NCI-H187 (cell line): ENCODE measurements around the gene SMAD3.
"Not testable (repeated sequence)": the region's sequence is repeated elsewhere in the genome, so short reads cannot be mapped to it uniquely, and the experiment has no call there.

ENCODE experiments used
- DNase-seq, 2 experiments: peaks; one replicate each; lab custom pipeline; 2025; lab: John Stamatoyannopoulos, UW

Gene SMAD3

GRCh38 chr15:67145710-67146109 is 80.3 kb downstream of the SMAD3 start:
- no peak for DNase-seq

- no peak for DNase-seq
Measured at GRCh38 chr15:67146234-67146633, 80.8 kb downstream of the SMAD3 start.

GRCh38 chr15:67146875-67147381 is 81.5 kb downstream of the SMAD3 start:
- no peak for DNase-seq

- DNase-seq = no peak
Measured at GRCh38 chr15:67147396-67147949, 82.1 kb downstream of the SMAD3 start.

GRCh38 chr15:67148196-67148701 is 82.8 kb downstream of the SMAD3 start:
- DNase-seq = no peak

- no peak for DNase-seq
Measured at GRCh38 chr15:67149068-67149772, 83.8 kb downstream of the SMAD3 start.

- DNase-seq = no peak
Measured at GRCh38 chr15:67149773-67150022, 84.3 kb downstream of the SMAD3 start.

- no peak for DNase-seq
Measured at GRCh38 chr15:67150023-67150860, 84.8 kb downstream of the SMAD3 start.

GRCh38 chr15:67152429-67152828 is 87.0 kb downstream of the SMAD3 start:
- DNase-seq = no peak

GRCh38 chr15:67153044-67153443 is 87.6 kb downstream of the SMAD3 start:
- not testable (repeated sequence) for DNase-seq

GRCh38 chr15:67154249-67154648 is 88.8 kb downstream of the SMAD3 start:
- no peak for DNase-seq

GRCh38 chr15:67156426-67156825 is 91.0 kb downstream of the SMAD3 start:
- no peak for DNase-seq

- no peak for DNase-seq
Measured at GRCh38 chr15:67156834-67157233, 91.4 kb downstream of the SMAD3 start.

- no peak for DNase-seq
Measured at GRCh38 chr15:67157521-67158252, 92.3 kb downstream of the SMAD3 start.

- no peak for DNase-seq
Measured at GRCh38 chr15:67158367-67158766, 93.0 kb downstream of the SMAD3 start.

- no peak for DNase-seq
Measured at GRCh38 chr15:67161412-67161811, 96.0 kb downstream of the SMAD3 start.

GRCh38 chr15:67161881-67162280 is 96.5 kb downstream of the SMAD3 start:
- no peak for DNase-seq

- no peak for DNase-seq
Measured at GRCh38 chr15:67163180-67163579, 97.8 kb downstream of the SMAD3 start.

- peak in 1 of 2 experiments; percentile 7 for DNase-seq
Measured at GRCh38 chr15:67164401-67164791, 99.0 kb downstream of the SMAD3 start.

GRCh38 chr15:67164811-67165253 is 99.4 kb downstream of the SMAD3 start:
- DNase-seq = no peak

GRCh38 chr15:67165254-67166253 is 100.2 kb downstream of the SMAD3 start:
- DNase-seq = no peak
